Muscle layer of colon (tissue), 2 donors: Measurements from ENCODE around the gene BDP1.
"Not testable (repeated sequence)": the region's sequence is repeated elsewhere in the genome, so short reads cannot be mapped to it uniquely, and the experiment has no call there.

Experiments
- H3K27ac ChIP-seq: one replicate; pipeline ENCODE4 v1.7.0; 2013; ENCODE audit warnings: low read depth, mild to moderate bottlenecking, low read length, moderate library complexity
- H3K27me3 ChIP-seq, 2 donors: one replicate each; pipeline ENCODE4 v1.7.0; 2013; ENCODE audit warnings: low read length in 2 of 2, mild to moderate bottlenecking in 2 of 2; ENCODE audit not compliant: insufficient read depth in 2 of 2, control insufficient read depth in 1 of 2
- H3K36me3 ChIP-seq: one replicate; pipeline ENCODE4 v1.7.0; 2013; ENCODE audit warnings: mild to moderate bottlenecking, low read length; ENCODE audit not compliant: insufficient read depth
- H3K4me1 ChIP-seq: one replicate; pipeline ENCODE4 v1.7.0; 2013; ENCODE audit warnings: mild to moderate bottlenecking, low read length; ENCODE audit not compliant: insufficient read depth
- H3K4me3 ChIP-seq, 2 donors: one replicate each; pipeline ENCODE4 v1.7.0; 2013; ENCODE audit warnings: low read length in 2 of 2, low read depth in 1 of 2, mild to moderate bottlenecking in 1 of 2, moderate library complexity in 1 of 2
- H3K9ac ChIP-seq: one replicate; pipeline ENCODE4 v1.7.0; 2013; ENCODE audit warnings: low read length
- H3K9me3 ChIP-seq: one replicate; pipeline ENCODE4 v1.7.0; 2013; ENCODE audit warnings: mild to moderate bottlenecking, low read length
- donor health status: abdominal sarcoma.
- donor health status: Adenocarcinoma of cecum.

The BDP1 gene

DNA sequence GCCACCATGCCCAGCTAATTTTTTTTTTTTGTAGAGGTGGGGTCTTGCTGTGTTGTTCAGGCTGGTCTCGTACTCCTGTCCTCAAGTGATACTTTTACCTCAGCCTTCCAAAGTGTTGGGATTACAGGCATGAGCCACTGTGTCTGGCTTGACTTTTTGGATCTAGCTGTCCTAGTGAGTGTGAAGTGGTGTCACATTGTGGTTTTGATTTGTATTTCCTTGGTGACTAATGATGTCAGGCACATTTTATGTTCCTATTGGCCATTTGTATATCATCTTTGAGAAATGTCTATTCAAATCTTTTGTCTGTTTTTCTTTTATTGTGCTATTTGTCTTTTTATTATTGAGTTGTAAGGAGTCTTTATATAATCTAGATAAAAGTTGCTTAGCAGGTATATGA is 78.2 kb downstream of the BDP1 start:
- Histone ChIP-seq H3K9ac (no peak overlapping the region), H3K27ac (no peak overlapping the region), H3K4me3 (no peak overlapping the region), H3K36me3 (peaks cover 10% of the 10 kb centered on the region), H3K9me3 (no peaks in the 10 kb centered on the region), H3K4me1 (no peaks in the 10 kb centered on the region), H3K27me3 (no peaks in the 10 kb centered on the region)

DNA sequence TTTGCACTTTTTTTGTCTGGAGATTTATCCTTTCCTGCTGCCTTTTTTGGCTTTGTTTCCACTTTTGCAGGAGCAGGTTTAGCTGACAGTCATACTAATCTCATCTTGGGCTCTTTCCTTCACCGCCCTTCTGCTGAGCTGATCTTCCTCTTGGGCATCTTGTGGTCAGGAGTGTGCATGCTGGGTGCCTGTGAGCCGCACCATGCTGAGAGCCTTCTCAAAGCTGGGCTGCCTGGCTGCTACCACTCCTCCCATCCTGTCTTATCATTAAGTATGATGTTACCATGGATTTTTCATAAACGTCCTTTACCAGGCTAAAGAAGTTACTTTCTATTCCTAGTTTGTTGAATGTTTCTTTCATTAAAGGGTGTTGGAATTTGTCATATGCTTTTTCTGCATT is 82.2 kb downstream of the BDP1 start:
- Histone ChIP-seq H3K27ac (no peak overlapping the region), H3K9me3 (no peaks in the 10 kb centered on the region), H3K4me3 (no peak overlapping the region), H3K9ac (no peak overlapping the region), H3K27me3 (no peaks in the 10 kb centered on the region), H3K4me1 (no peaks in the 10 kb centered on the region), H3K36me3 (peaks cover 19% of the 10 kb centered on the region)

DNA sequence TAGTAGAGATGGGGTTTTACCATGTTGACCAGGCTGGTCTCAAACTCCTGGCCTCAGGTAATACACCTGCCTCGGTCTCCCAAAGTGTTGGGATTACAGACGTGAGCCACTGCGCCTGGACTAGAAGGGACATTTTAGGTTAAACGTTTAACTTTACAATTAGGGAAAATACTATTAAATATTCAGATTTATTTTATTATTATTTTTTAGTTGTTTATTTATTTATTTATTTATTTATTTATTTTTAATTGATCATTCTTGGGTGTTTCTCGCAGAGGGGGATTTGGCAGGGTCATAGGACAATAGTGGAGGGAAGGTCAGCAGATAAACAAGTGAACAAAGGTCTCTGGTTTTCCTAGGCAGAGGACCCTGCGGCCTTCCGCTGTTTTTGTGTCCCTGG is 95.4 kb downstream of the BDP1 start:
- H3K9ac ChIP-seq, H3K4me3 ChIP-seq, H3K4me1 ChIP-seq, H3K27ac ChIP-seq, H3K27me3 ChIP-seq, H3K9me3 ChIP-seq: not testable (repeated sequence)
- H3K36me3 ChIP-seq: peaks cover 40% of the 10 kb centered on the region

DNA sequence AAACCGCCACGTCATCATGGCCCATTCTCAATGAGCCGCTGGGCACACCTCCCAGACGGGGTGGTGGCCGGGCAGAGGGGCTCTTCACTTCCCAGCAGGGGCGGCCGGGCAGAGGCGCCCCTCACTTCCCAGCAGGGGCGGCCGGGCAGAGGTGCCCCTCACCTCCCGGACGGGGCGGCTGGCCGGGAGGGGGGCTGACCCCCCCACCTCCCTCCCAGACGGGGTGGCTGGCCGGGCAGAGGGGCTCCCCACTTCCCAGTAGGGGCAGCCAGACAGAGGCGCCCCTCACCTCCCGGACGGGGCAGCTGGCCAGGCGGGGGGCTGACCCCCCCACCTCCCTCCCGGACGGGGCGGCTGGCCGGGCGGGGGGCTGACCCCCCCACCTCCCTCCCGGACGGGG is 96.1 kb downstream of the BDP1 start:
- not testable (repeated sequence) for H3K4me1 ChIP-seq, H3K4me3 ChIP-seq, H3K9me3 ChIP-seq, H3K9ac ChIP-seq, H3K27me3 ChIP-seq, H3K27ac ChIP-seq
- H3K36me3 ChIP-seq: peaks cover 35% of the 10 kb centered on the region

DNA sequence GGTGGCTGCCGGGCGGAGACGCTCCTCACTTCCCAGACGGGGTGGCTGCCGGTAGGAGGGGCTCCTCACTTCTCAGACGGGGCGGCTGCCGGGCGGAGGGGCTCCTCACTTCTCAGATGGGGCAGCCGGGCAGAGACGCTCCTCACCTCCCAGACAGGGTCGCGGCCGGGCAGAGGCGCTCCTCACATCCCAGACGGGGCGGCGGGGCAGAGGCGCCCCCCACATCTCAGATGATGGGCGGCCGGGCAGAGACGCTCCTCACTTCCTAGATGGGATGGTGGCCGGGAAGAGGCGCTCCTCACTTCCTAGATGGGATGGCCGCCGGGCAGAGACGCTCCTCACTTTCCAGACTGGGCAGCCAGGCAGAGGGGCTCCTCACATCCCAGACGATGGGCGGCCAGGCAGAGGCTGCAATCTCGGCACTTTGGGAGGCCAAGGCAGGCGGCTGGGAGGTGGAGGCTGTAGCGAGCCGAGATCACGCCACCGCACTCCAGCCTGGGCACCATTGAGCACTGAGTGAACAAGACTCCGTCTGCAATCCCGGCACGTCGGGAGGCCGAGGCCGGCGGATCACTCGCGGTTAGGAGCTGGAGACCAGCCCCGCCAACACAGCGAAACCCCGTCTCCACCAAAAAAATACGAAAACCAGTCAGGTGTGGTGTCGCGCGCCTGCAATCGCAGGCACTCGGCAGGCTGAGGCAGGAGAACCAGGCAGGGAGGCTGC is 96.7 kb downstream of the BDP1 start:
- H3K27me3 ChIP-seq, H3K9ac ChIP-seq, H3K4me1 ChIP-seq, H3K9me3 ChIP-seq, H3K4me3 ChIP-seq, H3K27ac ChIP-seq: not testable (repeated sequence)
- peaks cover 29% of the 10 kb centered on the region for H3K36me3 ChIP-seq

DNA sequence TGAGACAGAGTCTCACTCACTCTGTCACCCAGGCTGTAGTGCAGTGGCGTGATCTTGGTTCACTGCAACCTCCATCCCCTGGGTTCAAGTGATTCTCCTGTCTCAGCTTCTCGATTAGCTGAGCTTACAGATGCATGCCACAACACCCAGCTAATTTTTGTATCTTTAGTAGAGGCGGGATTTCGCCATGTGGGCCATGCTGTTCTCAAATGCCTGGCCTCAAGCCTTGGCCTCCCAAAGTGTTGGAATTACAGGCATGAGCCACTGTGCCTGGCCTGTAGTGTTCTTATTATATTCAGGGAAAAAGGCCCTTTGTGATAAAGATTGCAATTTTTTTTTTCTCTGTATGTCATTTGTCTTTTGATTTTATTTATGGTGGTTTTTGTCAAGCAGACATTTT is 107.7 kb downstream of the BDP1 start:
- Histone ChIP-seq H3K9me3 (no peaks in the 10 kb centered on the region), H3K9ac (no peak overlapping the region), H3K4me3 (no peak overlapping the region), H3K27me3 (no peaks in the 10 kb centered on the region), H3K27ac (no peak overlapping the region), H3K36me3 (peaks cover 30% of the 10 kb centered on the region), H3K4me1 (no peaks in the 10 kb centered on the region)

DNA sequence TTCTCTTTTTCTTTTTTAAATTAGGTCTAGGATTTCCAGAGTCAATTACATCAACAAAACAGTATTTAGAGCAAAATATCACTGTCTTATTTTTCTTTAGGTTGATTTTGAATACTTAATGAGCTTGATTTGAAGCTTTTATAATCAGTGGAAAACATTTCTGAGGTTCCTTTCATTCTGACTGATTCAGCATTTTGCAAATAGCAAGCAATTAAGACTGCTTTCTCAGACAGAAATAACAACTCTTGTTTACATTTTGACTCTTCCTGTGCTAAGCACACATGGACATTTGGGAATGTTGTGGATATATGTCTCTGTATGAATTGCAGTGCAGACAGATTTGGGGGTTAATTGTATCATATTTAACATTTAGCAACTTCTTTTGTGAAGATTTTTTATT is 109.4 kb downstream of the BDP1 start:
- H3K36me3 ChIP-seq: peaks cover 27% of the 10 kb centered on the region
- no peaks in the 10 kb centered on the region for H3K9me3 ChIP-seq

DNA sequence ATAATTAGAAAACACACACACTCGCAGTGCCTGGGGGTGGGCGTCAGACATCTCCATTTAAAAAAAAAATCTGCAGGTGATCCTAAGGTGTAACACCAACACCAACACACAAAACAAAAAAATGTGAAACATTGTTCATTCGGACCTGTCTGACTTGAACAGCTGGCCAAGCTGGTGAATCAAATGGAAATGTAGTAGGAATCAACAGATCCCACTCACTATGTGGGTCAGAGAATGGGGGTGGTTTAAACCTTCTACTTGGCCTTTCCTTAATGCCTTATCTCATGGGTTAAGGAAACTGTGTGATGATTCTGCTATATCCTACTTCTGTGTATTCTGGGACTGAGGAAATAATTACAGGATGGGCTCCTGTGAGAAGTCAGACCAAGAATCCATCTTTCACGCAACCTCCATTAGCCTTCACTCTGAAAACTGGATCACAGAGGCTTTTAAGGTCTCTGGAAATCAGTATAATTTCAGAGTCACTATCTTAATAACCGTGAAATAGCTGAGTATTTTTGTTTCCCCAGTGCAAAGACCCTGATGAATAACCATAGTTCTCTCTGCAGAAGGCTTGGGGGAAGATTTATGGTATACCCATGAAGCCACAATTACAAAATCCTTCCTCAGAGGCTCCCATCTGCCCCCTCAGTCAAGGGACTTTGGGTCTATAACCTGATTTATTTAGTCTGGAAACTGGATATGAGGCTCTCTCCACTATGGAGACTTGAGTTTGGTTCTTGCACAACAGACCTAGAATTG is 114.5 kb downstream of the BDP1 start:
- no peak overlapping the region for H3K4me3 ChIP-seq
- H3K9ac ChIP-seq: no peak overlapping the region
- H3K27me3 ChIP-seq: no peaks in the 10 kb centered on the region
- no peak overlapping the region for H3K27ac ChIP-seq
- H3K36me3 ChIP-seq: peaks cover 3% of the 10 kb centered on the region
- H3K9me3 ChIP-seq: no peaks in the 10 kb centered on the region
- no peaks in the 10 kb centered on the region for H3K4me1 ChIP-seq

More for the DNA sequence above, 109.4 kb downstream of the BDP1 start:
- Histone ChIP-seq H3K27me3 (no peaks in the 10 kb centered on the region), H3K4me3 (no peak overlapping the region), H3K27ac (no peak overlapping the region), H3K9ac (no peak overlapping the region), H3K4me1 (no peaks in the 10 kb centered on the region)

DNA sequence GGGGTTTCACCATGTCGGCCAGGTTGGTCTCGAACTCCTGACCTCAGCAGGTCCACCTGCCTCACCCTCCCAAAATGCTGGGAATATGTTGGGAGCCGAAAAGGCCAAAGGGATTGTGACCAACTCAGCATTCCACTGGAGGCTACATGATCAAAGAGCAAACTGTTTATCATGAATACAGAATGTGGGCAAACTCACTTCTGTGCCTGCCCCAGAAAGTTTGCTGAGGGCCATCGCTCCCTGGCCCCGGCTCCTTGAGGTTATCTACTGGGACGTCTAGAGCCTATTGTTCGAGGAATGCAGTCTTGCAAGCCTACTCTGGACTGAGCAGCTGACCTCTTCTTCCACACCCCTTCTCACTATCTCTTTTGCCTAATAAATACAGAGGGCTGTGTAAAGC is 116.4 kb downstream of the BDP1 start:
- not testable (repeated sequence) for H3K27ac ChIP-seq, H3K9me3 ChIP-seq, H3K27me3 ChIP-seq, H3K4me3 ChIP-seq, H3K36me3 ChIP-seq, H3K9ac ChIP-seq, H3K4me1 ChIP-seq

DNA sequence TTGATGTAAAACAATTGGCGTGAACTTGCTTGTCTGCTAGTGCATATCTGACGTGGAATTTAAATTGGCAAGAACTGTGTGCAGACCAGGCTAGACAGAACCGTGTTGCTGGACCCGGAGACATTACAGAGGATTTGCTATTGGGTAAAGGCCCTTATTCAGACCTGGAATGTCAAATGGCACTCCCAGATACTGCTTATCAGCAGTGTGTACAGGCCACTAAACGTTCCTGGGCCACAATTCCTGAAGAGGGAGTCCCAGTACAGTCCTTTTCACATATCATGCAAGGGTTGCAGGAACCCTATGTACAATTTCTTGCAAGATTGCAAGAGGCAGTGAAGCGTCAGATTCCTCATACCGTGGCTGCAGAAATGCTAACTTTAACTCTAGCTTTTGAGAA is 118.1 kb downstream of the BDP1 start:
- Histone ChIP-seq H3K9me3 (no peaks in the 10 kb centered on the region), H3K27me3 (no peaks in the 10 kb centered on the region), H3K4me3 (no peak overlapping the region), H3K27ac (no peak overlapping the region), H3K4me1 (no peaks in the 10 kb centered on the region), H3K9ac (no peak overlapping the region), H3K36me3 (no peaks in the 10 kb centered on the region)

DNA sequence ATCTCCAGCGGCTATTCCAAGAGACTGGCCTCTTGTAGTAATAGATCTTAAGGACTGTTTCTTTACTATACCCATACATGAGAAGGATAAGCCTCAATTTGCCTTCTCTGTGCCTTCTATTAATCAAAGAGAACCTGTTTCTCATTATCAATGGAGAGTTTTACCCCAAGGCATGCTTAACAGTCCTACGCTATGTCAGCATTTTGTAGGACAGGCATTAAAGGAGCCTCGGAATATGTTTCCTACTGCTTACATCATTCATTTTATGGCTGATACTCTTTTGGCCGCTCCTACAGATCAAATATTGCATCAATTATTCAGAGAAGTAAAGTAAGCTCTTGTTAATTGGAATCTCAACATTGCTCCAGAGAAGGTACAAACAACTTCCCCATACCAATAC is 120.1 kb downstream of the BDP1 start:
- not testable (repeated sequence) for H3K36me3 ChIP-seq, H3K27ac ChIP-seq, H3K9ac ChIP-seq, H3K27me3 ChIP-seq, H3K9me3 ChIP-seq, H3K4me3 ChIP-seq, H3K4me1 ChIP-seq

DNA sequence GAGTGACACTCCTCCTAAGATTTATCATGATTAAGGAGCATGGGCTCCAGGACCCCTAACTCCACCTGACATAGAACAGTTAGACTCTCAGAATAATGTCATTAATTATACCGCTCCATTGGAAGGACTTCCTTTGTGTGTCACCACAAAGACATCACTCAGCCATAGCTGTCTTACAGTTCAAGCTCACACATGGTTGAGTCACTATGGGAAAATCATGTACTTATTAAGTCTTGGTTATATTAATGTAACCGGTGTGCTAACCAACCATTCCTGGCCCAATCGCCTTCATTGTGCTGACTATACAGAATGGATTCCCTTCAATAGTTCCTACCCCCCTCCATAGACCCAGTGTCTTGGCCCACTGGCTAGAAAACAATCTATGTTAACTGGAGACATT is 120.8 kb downstream of the BDP1 start:
- Histone ChIP-seq H3K9ac (no peak overlapping the region), H3K9me3 (no peaks in the 10 kb centered on the region), H3K27me3 (no peaks in the 10 kb centered on the region), H3K27ac (no peak overlapping the region), H3K36me3 (no peaks in the 10 kb centered on the region), H3K4me1 (no peaks in the 10 kb centered on the region), H3K4me3 (no peak overlapping the region)
